Activated CD8-positive, alpha-beta T cell treated with anti-CD3 and anti-CD28 coated beads for 36 hours (primary cell): ENCODE measurements around the gene CD177. TPM values are rescaled to one million over a fixed set of nuclear protein-coding genes. Genes with fewer than 3 reads are reported as not detected.
"Not testable (repeated sequence)": the region's sequence is repeated elsewhere in the genome, so short reads cannot be mapped to it uniquely, and the experiment has no call there.

Source experiments
- ATAC-seq: fragments of 200-7000 bp; cut with Tn5 transposase; one replicate; pipeline ENCODE4 v1.10.0; 2021; ENCODE audit warnings: mild to moderate bottlenecking, moderate library complexity
- CTCF ChIA-PET: fragments of 350-600 bp; sonication (Branson Sonifier 250); formaldehyde crosslinking; loops from one replicate; lab custom pipeline; 2021; ENCODE audit warnings: antibody characterized with exemption; lab: Charles Lee
- POLR2A ChIA-PET: fragments of 350-600 bp; sonication (Branson Sonifier 250); formaldehyde crosslinking; loops from one replicate; lab custom pipeline; 2021; ENCODE audit warnings: antibody characterized with exemption; lab: Charles Lee
- DNase-seq: peaks from one replicate; pipeline ENCODE4 v3.0.0-alpha.2; 2020
- H3K27ac Mint-ChIP-seq: one replicate; pipeline ENCODE4 v1.8.0; 2021; ENCODE audit warnings: mild to moderate bottlenecking, mixed read lengths
- H3K27me3 Mint-ChIP-seq: one replicate; pipeline ENCODE4 v1.8.0; 2021; ENCODE audit warnings: mixed read lengths
- H3K36me3 Mint-ChIP-seq: one replicate; pipeline ENCODE4 v1.8.0; 2021; ENCODE audit warnings: low read depth, mixed read lengths
- H3K4me1 Mint-ChIP-seq: one replicate; pipeline ENCODE4 v1.8.0; 2021; ENCODE audit warnings: low read depth, mixed read lengths
- H3K4me3 Mint-ChIP-seq: one replicate; pipeline ENCODE4 v1.8.0; 2021; ENCODE audit warnings: mild to moderate bottlenecking, moderate library complexity, mixed read lengths
- H3K9me3 Mint-ChIP-seq: one replicate; pipeline ENCODE4 v1.8.0; 2021; ENCODE audit warnings: mixed read lengths
- CTCF ChIP-seq: fragments of 200-600 bp; IDR thresholded peaks from one replicate; pipeline ENCODE4 v1.8.0; 2022; ENCODE audit warnings: antibody characterized with exemption, mild to moderate bottlenecking
- intact Hi-C: fragments of 100-400 bp; cut with micrococcal nuclease; formaldehyde crosslinking; loops from one replicate; pipeline ENCODE4 v1.10.0; 2022
- total RNA-seq, 2 experiments: library from RNA; stranded (reverse); gene quantifications; one replicate each; pipeline ENCODE4 v1.2.3, GENCODE V29; 2021

CD177 gene
- total RNA-seq, 2 experiments from 2014 or later = not detected

- ChIA-PET CTCF (no interaction called here), POLR2A (no interaction called here)
- intact Hi-C loops = no loop called here
- Mint-ChIP-seq H3K36me3 (no peaks in the 10 kb centered on the region), H3K27me3 (peaks cover 17% of the 10 kb centered on the region), H3K4me1 (no peaks in the 10 kb centered on the region), H3K27ac (no peak overlapping the region), H3K4me3 (no peak overlapping the region), H3K9me3 (no peaks in the 10 kb centered on the region)
- DNase-seq (no peak), ATAC-seq (no peak)
- no peak for TF ChIP-seq CTCF
Measured at GRCh38 chr19:43351998-43352746, 1.3 kb upstream of the CD177 start.

GRCh38 chr19:43354305-43354627 lies 780 bp downstream of the CD177 start:
- ChIA-PET CTCF (no interaction called here), POLR2A (no interaction called here)
- ATAC-seq (no peak), DNase-seq (no peak)
- intact Hi-C loops = no loop called here
- Mint-ChIP-seq H3K27me3 (peaks cover 17% of the 10 kb centered on the region), H3K4me3 (no peak overlapping the region), H3K4me1 (no peaks in the 10 kb centered on the region), H3K27ac (no peak overlapping the region), H3K36me3 (no peaks in the 10 kb centered on the region), H3K9me3 (no peaks in the 10 kb centered on the region)
- TF ChIP-seq CTCF = no peak

GRCh38 chr19:43356749-43357148 lies 3.3 kb downstream of the CD177 start:
- H3K27ac Mint-ChIP-seq, H3K36me3 Mint-ChIP-seq, H3K4me1 Mint-ChIP-seq, H3K9me3 Mint-ChIP-seq, POLR2A ChIA-PET, ATAC-seq, DNase-seq, intact Hi-C loops, H3K4me3 Mint-ChIP-seq, CTCF ChIA-PET: not testable (repeated sequence)
- H3K27me3 Mint-ChIP-seq = peaks cover 16% of the 10 kb centered on the region

GRCh38 chr19:43362179-43362578 lies 8.7 kb downstream of the CD177 start:
- H3K36me3 Mint-ChIP-seq = no peaks in the 10 kb centered on the region
- intact Hi-C loops = no loop called here
- POLR2A ChIA-PET = no interaction called here
- no peak for ATAC-seq
- H3K4me1 Mint-ChIP-seq = no peaks in the 10 kb centered on the region
- no peak for TF ChIP-seq CTCF
- no peaks in the 10 kb centered on the region for H3K9me3 Mint-ChIP-seq
- no peak for DNase-seq
- CTCF ChIA-PET = no interaction called here
- no peak overlapping the region for H3K27ac Mint-ChIP-seq
- H3K4me3 Mint-ChIP-seq = no peak overlapping the region
- no peaks in the 10 kb centered on the region for H3K27me3 Mint-ChIP-seq

GRCh38 chr19:43362745-43363144 lies 9.3 kb downstream of the CD177 start:
- ATAC-seq = no peak
- ChIA-PET CTCF (no interaction called here), POLR2A (no interaction called here)
- Mint-ChIP-seq H3K4me1 (no peaks in the 10 kb centered on the region), H3K27ac (no peak overlapping the region), H3K4me3 (no peak overlapping the region), H3K9me3 (no peaks in the 10 kb centered on the region), H3K36me3 (no peaks in the 10 kb centered on the region), H3K27me3 (no peaks in the 10 kb centered on the region)
- DNase-seq = no peak
- TF ChIP-seq CTCF = no peak
- intact Hi-C loops = no loop called here

- H3K4me3 Mint-ChIP-seq, ATAC-seq, H3K9me3 Mint-ChIP-seq, POLR2A ChIA-PET, H3K4me1 Mint-ChIP-seq, CTCF ChIA-PET, H3K36me3 Mint-ChIP-seq, H3K27me3 Mint-ChIP-seq, DNase-seq, intact Hi-C loops, H3K27ac Mint-ChIP-seq: not testable (repeated sequence)
Measured at GRCh38 chr19:43365677-43366076, 12.2 kb downstream of the CD177 start.
